SU-DHL-6 (cell line): ENCODE data around the gene GRIA1.

Experiments
- CTCF ChIP-seq: fragments of 200-600 bp; sonication (generic); IDR thresholded peaks from one replicate; pipeline ENCODE4 v1.5.1; 2017; ENCODE audit warnings: antibody characterized with exemption, mild to moderate bottlenecking, low read length, moderate library complexity; ENCODE audit not compliant: insufficient read depth, poor library complexity, severe bottlenecking
- EZH2phosphoT487 ChIP-seq: fragments of 200-600 bp; sonication (generic), shearing (Covaris generic); conservative IDR thresholded peaks from 2 replicates; pipeline ENCODE4 v1.6.1; 2018; ENCODE audit warnings: mild to moderate bottlenecking, antibody characterized with exemption, low read length, moderate library complexity, mixed read lengths

DNA sequence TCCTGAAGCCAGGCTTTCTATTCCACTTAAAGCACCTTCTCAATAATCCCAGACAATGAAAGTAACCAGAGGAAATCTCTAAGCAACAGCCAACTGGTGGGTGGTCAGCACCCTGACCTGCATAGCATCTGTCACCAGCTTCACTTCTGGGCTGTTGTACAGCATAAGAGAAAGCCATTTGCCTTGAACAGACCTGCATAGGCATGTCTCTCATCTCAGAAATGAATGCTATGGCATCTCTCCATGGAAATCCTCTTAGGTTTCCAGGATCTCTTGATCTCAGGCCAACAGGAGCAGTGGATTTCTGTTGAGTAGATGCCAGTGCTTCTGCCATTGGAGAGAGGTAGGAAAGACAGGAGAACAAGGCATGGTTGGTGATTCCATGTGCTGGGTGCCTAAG is 213.6 kb downstream of the GRIA1 start:
- no peak for TF ChIP-seq CTCF
- no peak for TF ChIP-seq EZH2phosphoT487
